ENCODE results near the gene LMNA.

The LMNA gene

DNA sequence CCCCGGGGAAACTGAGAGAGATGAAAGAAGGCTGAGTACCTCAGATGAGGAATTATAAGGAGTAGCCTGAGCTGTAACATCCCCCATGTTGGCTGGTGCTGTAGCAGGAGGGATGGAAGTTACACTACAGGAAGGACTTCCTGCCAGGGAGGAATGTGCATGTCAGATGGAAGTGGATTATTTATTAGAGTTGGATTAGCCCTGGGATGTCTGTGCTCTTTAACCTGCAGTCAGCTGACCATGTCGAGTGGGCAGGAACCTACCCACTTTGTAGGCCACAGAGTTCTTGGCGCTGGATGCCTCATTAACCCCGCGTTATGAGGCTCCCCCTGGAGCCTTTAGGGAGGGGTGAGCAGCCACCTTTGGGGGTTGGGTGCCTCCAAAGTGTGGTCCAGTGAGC, 38.1 kb downstream of the LMNA start:
- DNase-seq (ENCODE audit: extremely low spot score): no peak
- POLR2A ChIA-PET: no interaction called here
- TF ChIP-seq, protein P1, sequence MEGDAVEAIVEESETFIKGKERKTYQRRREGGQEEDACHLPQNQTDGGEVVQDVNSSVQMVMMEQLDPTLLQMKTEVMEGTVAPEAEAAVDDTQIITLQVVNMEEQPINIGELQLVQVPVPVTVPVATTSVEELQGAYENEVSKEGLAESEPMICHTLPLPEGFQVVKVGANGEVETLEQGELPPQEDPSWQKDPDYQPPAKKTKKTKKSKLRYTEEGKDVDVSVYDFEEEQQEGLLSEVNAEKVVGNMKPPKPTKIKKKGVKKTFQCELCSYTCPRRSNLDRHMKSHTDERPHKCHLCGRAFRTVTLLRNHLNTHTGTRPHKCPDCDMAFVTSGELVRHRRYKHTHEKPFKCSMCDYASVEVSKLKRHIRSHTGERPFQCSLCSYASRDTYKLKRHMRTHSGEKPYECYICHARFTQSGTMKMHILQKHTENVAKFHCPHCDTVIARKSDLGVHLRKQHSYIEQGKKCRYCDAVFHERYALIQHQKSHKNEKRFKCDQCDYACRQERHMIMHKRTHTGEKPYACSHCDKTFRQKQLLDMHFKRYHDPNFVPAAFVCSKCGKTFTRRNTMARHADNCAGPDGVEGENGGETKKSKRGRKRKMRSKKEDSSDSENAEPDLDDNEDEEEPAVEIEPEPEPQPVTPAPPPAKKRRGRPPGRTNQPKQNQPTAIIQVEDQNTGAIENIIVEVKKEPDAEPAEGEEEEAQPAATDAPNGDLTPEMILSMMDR (IDR thresholded peaks at IDR 0.05; ENCODE audit: control extremely low read depth, extremely low read depth, low read depth, missing control alignments): no peak
- CTCF ChIA-PET: interaction anchor here (1.3 to 18.1 kb wide), 4 partner anchors 10 to 72 kb away, joined by 4 to 306 read pairs (median 10); partner anchors contain the start of gene SLC25A44

DNA sequence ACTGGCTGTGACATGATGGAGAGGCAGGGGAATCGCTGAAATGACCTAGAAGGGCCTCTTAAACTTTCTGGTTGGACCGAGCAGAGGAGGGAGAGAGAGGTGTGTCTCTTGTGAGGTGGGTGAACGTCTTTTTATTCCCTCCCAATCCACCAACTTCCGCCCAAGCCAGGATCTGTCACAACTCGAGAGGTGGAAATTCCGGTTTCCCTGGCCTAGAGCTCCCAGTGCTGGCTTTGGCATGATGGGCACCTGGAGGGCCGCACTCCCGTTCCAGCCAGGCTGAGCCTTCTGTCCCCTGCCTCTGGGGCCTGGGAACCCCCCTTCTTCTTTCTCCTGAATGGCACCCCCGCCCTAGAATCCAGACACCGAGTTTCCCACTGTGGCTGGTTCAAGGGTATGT, 38.9 kb downstream of the LMNA start, which contains the start of gene SEMA4A:
Gene SEMA4A, plus strand, starts transcription at position 224 of the 400 bp plus-strand sequence. CDS start 994 bp downstream, outside the sequence.
- POLR2A ChIA-PET: interaction anchor here (0.6 kb wide), 1 partner anchor 48 kb away, joined by 7 read pairs; no protein-coding TSS in a partner anchor
- CTCF ChIA-PET: interaction anchor here (1.1 to 18.1 kb wide), 5 partner anchors 45 to 166 kb away, joined by 3 to 306 read pairs (median 6); no protein-coding TSS in a partner anchor
- DNase-seq (ENCODE audit: extremely low spot score): no peak
- TF ChIP-seq, protein P1 (IDR thresholded peaks at IDR 0.05; ENCODE audit: control extremely low read depth, extremely low read depth, low read depth, missing control alignments): no peak

DNA sequence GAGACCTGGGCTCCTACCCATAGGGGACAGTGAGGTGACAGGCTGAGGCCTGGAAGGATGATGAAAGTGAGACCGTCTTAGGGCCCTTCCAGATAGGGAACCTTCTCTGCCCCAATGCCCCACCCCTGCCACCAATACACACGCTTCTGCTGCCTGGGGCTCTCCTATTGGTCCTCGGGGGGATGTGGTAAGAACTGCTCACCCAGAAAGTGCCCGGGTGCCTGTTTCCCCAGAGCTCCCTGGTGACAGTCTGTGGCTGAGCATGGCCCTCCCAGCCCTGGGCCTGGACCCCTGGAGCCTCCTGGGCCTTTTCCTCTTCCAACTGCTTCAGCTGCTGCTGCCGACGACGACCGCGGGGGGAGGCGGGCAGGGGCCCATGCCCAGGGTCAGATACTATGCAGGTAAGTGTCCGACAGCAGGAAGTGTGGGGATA, 39.8 kb downstream of the LMNA start:
- TF ChIP-seq, protein P1 (IDR thresholded peaks at IDR 0.05; ENCODE audit: control extremely low read depth, extremely low read depth, low read depth, missing control alignments): no peak
- DNase-seq (ENCODE audit: extremely low spot score): peak; percentile 83
- ChIA-PET POLR2A (interaction anchor here (0.5 to 1.5 kb wide), 2 partner anchors 71 to 116 kb away, joined by 5 read pairs; no protein-coding TSS in a partner anchor), CTCF (interaction anchor here (1.1 to 18.1 kb wide), 10 partner anchors 9 to 165 kb away, joined by 3 to 306 read pairs (median 6); partner anchors contain the start of gene SLC25A44)

DNA sequence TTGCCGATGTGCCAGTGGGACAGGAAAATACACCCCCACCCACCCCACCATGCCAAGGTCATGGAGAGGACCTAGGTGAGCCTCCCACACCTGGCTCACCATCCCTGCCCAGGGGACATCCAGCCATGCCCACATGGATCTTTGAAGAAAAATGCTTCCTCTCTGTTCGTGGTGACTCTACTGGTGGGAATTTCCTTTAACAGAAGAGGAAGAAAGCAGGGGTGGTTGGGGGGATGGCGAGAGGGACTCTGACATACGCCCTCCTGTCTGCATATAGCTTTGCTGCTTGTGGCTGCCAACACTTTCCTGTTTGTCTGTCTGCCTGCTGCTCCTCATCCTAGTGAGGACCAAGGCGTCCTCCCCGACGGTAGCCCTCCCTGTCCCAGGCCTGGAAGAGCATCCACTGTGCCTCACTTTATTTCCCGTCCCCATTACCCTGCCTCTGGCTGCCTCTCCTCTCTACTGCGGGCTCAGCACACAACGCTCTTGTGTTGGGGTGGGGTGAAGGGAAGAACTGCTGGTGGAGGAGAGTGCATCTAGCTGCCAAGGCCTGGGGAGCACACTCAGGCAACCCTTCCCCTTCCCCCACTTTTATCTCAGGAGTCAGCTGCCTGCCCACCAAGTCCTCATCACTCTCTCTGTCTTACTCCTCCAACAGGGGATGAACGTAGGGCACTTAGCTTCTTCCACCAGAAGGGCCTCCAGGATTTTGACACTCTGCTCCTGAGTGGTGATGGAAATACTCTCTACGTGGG, 41.4 kb downstream of the LMNA start:
- TF ChIP-seq, protein P1 (IDR thresholded peaks at IDR 0.05; ENCODE audit: control extremely low read depth, extremely low read depth, low read depth, missing control alignments): no peak
- POLR2A ChIA-PET: interaction anchor here (1.5 kb wide), 1 partner anchor 69 kb away, joined by 5 read pairs; no protein-coding TSS in a partner anchor
- CTCF ChIA-PET: interaction anchor here (0.6 to 18.1 kb wide), 10 partner anchors 8 to 68 kb away, joined by 3 to 306 read pairs (median 5); partner anchors contain the start of gene SLC25A44
- DNase-seq (ENCODE audit: extremely low spot score): no peak

DNA sequence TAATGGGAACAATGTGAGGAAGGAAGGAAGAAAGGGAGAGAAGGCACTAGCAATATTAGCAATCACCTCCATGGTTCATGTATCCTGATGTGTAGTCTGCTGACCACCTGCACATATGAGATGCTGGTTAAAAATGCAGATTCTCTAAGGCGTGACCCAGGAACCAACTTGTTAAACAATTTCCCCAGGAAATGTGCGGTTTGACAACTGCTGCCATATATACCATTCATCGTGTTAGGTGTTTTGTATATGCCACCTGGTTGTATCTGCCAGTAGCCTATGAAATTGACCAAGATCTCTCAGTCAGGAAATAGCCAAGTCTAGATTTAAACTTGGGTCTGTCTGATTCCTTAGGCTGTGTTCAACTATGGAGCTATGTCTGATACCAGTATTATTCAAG, 43.0 kb downstream of the LMNA start:
- ChIA-PET CTCF (interaction anchor here (0.8 to 18.1 kb wide), 4 partner anchors 10 to 67 kb away, joined by 3 to 306 read pairs (median 4); partner anchors contain the start of gene SLC25A44), POLR2A (no interaction called here)
- TF ChIP-seq, protein P1 (IDR thresholded peaks at IDR 0.05; ENCODE audit: control extremely low read depth, extremely low read depth, low read depth, missing control alignments): no peak
- DNase-seq (ENCODE audit: extremely low spot score): no peak

DNA sequence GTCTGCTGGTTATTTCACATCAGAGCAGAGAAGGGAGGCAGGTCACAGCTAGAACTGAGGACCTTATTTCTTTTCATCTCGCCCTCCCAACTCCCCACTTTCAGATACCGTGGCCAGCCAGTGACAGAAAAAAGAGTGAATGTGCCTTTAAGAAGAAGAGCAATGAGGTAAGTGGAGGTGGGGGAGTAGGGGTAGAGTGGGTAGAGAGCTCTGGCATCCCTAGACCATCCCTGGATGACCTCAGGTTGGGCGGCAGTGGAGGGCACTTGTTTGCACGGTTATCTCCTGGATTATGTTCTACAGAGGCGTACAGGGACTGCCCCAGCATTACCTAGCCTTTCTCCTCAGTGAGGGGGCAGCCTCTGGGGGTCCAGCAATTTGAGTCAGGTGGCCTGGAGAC, 43.5 kb downstream of the LMNA start:
- CTCF ChIA-PET: interaction anchor here (0.8 to 18.1 kb wide), 4 partner anchors 10 to 66 kb away, joined by 3 to 306 read pairs (median 4); partner anchors contain the start of gene SLC25A44
- TF ChIP-seq, protein P1 (IDR thresholded peaks at IDR 0.05; ENCODE audit: control extremely low read depth, extremely low read depth, low read depth, missing control alignments): no peak

More for the DNA sequence above, 43.5 kb downstream of the LMNA start:
- POLR2A ChIA-PET: no interaction called here
- no peak for DNase-seq (ENCODE audit: extremely low spot score)
